ENCODE results near the gene MARCHF5.

DNA sequence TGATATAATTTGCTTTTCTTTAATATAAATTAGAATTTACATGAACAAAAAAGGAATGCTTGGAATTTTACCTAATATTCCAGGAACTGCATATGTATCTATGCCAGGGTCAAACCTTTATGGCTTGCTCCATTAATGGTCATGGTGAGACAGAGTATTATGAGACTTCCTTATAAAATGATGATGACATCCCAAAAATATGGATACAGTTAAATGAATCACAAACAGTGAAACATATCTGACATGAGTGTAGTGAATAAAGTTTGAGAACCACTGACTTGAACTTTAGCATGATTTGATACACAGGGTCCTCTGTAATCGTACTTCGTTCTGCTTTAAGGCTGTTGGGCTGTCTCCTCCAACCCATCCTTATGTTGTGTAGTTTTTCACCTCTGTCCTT lies 51.8 kb downstream of the MARCHF5 start:
- no peak for TF ChIP-seq EZH2 (IDR thresholded peaks at IDR 0.05; ENCODE audit: borderline replicate concordance, low read depth, low read length, severe bottlenecking)
- TF ChIP-seq, protein P1, sequence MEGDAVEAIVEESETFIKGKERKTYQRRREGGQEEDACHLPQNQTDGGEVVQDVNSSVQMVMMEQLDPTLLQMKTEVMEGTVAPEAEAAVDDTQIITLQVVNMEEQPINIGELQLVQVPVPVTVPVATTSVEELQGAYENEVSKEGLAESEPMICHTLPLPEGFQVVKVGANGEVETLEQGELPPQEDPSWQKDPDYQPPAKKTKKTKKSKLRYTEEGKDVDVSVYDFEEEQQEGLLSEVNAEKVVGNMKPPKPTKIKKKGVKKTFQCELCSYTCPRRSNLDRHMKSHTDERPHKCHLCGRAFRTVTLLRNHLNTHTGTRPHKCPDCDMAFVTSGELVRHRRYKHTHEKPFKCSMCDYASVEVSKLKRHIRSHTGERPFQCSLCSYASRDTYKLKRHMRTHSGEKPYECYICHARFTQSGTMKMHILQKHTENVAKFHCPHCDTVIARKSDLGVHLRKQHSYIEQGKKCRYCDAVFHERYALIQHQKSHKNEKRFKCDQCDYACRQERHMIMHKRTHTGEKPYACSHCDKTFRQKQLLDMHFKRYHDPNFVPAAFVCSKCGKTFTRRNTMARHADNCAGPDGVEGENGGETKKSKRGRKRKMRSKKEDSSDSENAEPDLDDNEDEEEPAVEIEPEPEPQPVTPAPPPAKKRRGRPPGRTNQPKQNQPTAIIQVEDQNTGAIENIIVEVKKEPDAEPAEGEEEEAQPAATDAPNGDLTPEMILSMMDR (IDR thresholded peaks at IDR 0.05; ENCODE audit: extremely low read depth in 1 of 2, insufficient read depth in 1 of 2, low read depth in 1 of 2, low read length in 2 of 2) = no peak
- no peak for TF ChIP-seq POLR2AphosphoS5 (IDR thresholded peaks at IDR 0.05; ENCODE audit: insufficient read depth, low read depth, low read length)
- TF ChIP-seq FOS (IDR thresholded peaks at IDR 0.05; ENCODE audit: borderline replicate concordance, insufficient read depth, low read length) = no peak

Measured in endothelial cell of umbilical vein (primary cell).